MCF 10A (cell line): Measurements from ENCODE around the gene TAF9B. TPM values are rescaled to one million over a fixed set of nuclear protein-coding genes. Genes with fewer than 3 reads are reported as not detected.

Experiments used
- BruUV-seq: library from RNA; stranded (reverse); fragments of 400-500 nt; replicated peaks from 2 replicates; lab custom pipeline; 2021; lab: Mats Ljungman, UMichigan
- CTCF ChIA-PET: fragments of 300-600 bp; sonication (Branson Sonifier 250); formaldehyde crosslinking; extraction: SDS; loops from one replicate; lab custom pipeline; 2021; ENCODE audit warnings: antibody characterized with exemption, inconsistent platforms; lab: Yijun Ruan, JAX
- POLR2A ChIA-PET: fragments of 300-600, 350-650 bp; sonication (Branson Sonifier 250); formaldehyde crosslinking; extraction: SDS; loops from one replicate; lab custom pipeline; 2020; ENCODE audit warnings: antibody characterized with exemption, inconsistent platforms; lab: Yijun Ruan, JAX
- DNase-seq: peaks from one replicate; pipeline ENCODE4 v3.0.0-alpha.2; 2018; ENCODE audit not compliant: unreplicated experiment
- H3K27ac Mint-ChIP-seq: one replicate; pipeline ENCODE4 v1.8.0; 2022; ENCODE audit warnings: mild to moderate bottlenecking, low read depth, mixed read lengths; ENCODE audit not compliant: unreplicated experiment
- H3K27me3 Mint-ChIP-seq: one replicate; pipeline ENCODE4 v1.8.0; 2022; ENCODE audit warnings: mixed read lengths; ENCODE audit not compliant: insufficient read depth, unreplicated experiment
- H3K36me3 Mint-ChIP-seq: one replicate; pipeline ENCODE4 v1.8.0; 2022; ENCODE audit warnings: mild to moderate bottlenecking, moderate library complexity, mixed read lengths; ENCODE audit not compliant: insufficient read depth, unreplicated experiment
- H3K4me1 Mint-ChIP-seq: one replicate; pipeline ENCODE4 v1.8.0; 2022; ENCODE audit warnings: mixed read lengths; ENCODE audit not compliant: insufficient read depth, unreplicated experiment
- H3K4me3 Mint-ChIP-seq: one replicate; pipeline ENCODE4 v1.8.0; 2022; ENCODE audit warnings: mild to moderate bottlenecking, moderate library complexity, mixed read lengths; ENCODE audit not compliant: unreplicated experiment
- H3K9me3 Mint-ChIP-seq: one replicate; pipeline ENCODE4 v1.8.0; 2022; ENCODE audit warnings: mixed read lengths; ENCODE audit not compliant: unreplicated experiment
- intact Hi-C: fragments of 100-400 bp; cut with micrococcal nuclease; formaldehyde crosslinking; loops from 2 replicates; pipeline ENCODE4 v1.14.1; 2022
- total RNA-seq: library from RNA; stranded (reverse); gene quantifications from 2 replicates; pipeline ENCODE4 v1.2.3, GENCODE V29; 2022
- TF ChIP-seq, protein P1 (sequence below): fragments of 200-600 bp; IDR thresholded peaks from one replicate; pipeline ENCODE4 v1.8.0; 2022; ENCODE audit warnings: antibody characterized with exemption, mild to moderate bottlenecking; ENCODE audit not compliant: unreplicated experiment

The TAF9B gene
- total RNA-seq, 1 experiment from 2014 or later = 11.8 TPM

DNA sequence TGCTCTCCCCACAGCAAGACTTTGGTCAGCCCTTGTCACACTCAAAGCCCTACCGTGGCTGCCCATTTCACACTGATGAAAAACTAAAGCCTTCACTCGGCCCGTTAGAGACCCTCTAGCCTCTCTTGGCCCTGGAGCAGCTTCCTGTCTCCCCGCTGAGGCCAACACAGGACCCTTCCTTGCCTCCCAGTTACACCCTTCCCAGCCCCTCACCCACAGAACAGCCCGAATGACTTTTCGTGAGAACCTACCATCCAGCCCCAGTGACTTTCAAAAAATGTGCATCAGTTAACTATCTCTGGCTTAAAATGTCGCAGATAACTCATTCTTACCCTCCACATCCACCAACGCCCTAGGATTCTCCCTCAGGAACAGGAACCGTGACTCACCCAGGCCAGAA is 756 bp upstream of the TAF9B start:
- Mint-ChIP-seq H3K9me3 (peaks cover 9% of the 10 kb centered on the region), H3K4me3 (peak overlapping the region; percentile 81), H3K27ac (no peak overlapping the region), H3K36me3 (peaks cover 15% of the 10 kb centered on the region), H3K4me1 (no peaks in the 10 kb centered on the region), H3K27me3 (no peaks in the 10 kb centered on the region)
- ChIA-PET POLR2A (interaction anchor here (1.0 to 1.3 kb wide), 2 partner anchors 10 to 17 kb away, joined by 3 to 6 read pairs; no protein-coding TSS in a partner anchor), CTCF (interaction anchor here (0.5 to 0.6 kb wide), 2 partner anchors 32 to 125 kb away, joined by 3 read pairs; no protein-coding TSS in a partner anchor)
- TF ChIP-seq, protein P1, sequence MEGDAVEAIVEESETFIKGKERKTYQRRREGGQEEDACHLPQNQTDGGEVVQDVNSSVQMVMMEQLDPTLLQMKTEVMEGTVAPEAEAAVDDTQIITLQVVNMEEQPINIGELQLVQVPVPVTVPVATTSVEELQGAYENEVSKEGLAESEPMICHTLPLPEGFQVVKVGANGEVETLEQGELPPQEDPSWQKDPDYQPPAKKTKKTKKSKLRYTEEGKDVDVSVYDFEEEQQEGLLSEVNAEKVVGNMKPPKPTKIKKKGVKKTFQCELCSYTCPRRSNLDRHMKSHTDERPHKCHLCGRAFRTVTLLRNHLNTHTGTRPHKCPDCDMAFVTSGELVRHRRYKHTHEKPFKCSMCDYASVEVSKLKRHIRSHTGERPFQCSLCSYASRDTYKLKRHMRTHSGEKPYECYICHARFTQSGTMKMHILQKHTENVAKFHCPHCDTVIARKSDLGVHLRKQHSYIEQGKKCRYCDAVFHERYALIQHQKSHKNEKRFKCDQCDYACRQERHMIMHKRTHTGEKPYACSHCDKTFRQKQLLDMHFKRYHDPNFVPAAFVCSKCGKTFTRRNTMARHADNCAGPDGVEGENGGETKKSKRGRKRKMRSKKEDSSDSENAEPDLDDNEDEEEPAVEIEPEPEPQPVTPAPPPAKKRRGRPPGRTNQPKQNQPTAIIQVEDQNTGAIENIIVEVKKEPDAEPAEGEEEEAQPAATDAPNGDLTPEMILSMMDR = no peak
- no peak for DNase-seq
- no TSS peak for BruUV-seq
- intact Hi-C loops = no loop called here

GRCh38 chrX:78133238-78133960 is 6.1 kb downstream of the TAF9B start:
- ChIA-PET POLR2A (interaction anchor here (1.1 kb wide), 1 partner anchor 16 kb away, joined by 3 read pairs; no protein-coding TSS in a partner anchor), CTCF (no interaction called here)
- Mint-ChIP-seq H3K4me3 (no peak overlapping the region), H3K36me3 (peaks cover 34% of the 10 kb centered on the region), H3K4me1 (no peaks in the 10 kb centered on the region), H3K27me3 (no peaks in the 10 kb centered on the region), H3K27ac (no peak overlapping the region), H3K9me3 (no peaks in the 10 kb centered on the region)
- DNase-seq = no peak
- intact Hi-C loops = loop anchor here (10.0 kb wide), 1 partner anchor 381 kb away; no protein-coding TSS in a partner anchor
- TF ChIP-seq, protein P1 = no peak
- no TSS peak for BruUV-seq

GRCh38 chrX:78131117-78131516 is 8.3 kb downstream of the TAF9B start:
- Mint-ChIP-seq H3K27me3 (no peaks in the 10 kb centered on the region), H3K9me3 (no peaks in the 10 kb centered on the region), H3K4me1 (no peaks in the 10 kb centered on the region), H3K27ac (no peak overlapping the region), H3K4me3 (no peak overlapping the region), H3K36me3 (peaks cover 57% of the 10 kb centered on the region)
- POLR2A ChIA-PET = interaction anchor here (1.0 to 1.8 kb wide), 2 partner anchors 9 to 27 kb away, joined by 3 to 6 read pairs; partner anchors contain the start of gene TAF9B
- intact Hi-C loops = loop anchor here (10.0 kb wide), 1 partner anchor 384 kb away; no protein-coding TSS in a partner anchor
- no peak for DNase-seq
- no TSS peak for BruUV-seq
- CTCF ChIA-PET = no interaction called here
- TF ChIP-seq, protein P1 = no peak

DNA sequence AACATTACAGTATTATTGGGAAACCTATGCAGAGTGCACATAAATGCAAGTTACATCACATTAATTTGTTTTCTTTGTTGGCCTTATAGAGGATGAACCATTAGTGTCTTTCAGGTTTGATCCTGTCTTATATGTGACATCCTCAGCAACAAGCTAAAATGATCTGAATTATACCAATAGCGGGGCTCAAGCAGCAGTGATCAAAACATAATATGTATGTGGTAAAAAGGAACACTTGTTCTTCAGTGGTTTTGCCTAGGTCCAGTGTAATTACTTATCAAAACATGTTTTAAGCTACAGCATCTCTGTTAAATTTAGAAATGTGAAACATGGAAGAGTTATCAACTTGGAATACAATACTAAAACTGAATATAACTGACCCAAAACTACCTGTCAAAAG is 9.1 kb downstream of the TAF9B start:
- BruUV-seq = no TSS peak
- no peaks in the 10 kb centered on the region for H3K9me3 Mint-ChIP-seq
- intact Hi-C loops = loop anchor here (10.0 kb wide), 1 partner anchor 384 kb away; no protein-coding TSS in a partner anchor
- H3K4me1 Mint-ChIP-seq = no peaks in the 10 kb centered on the region
- CTCF ChIA-PET = interaction anchor here (0.5 to 0.7 kb wide), 2 partner anchors 79 to 535 kb away, joined by 3 read pairs; no protein-coding TSS in a partner anchor
- H3K36me3 Mint-ChIP-seq = peaks cover 59% of the 10 kb centered on the region
- TF ChIP-seq, protein P1 = no peak
- H3K4me3 Mint-ChIP-seq = no peak overlapping the region
- H3K27me3 Mint-ChIP-seq = no peaks in the 10 kb centered on the region
- H3K27ac Mint-ChIP-seq = no peak overlapping the region
- DNase-seq = no peak
- POLR2A ChIA-PET = interaction anchor here (1.0 to 1.8 kb wide), 2 partner anchors 9 to 26 kb away, joined by 3 to 6 read pairs; partner anchors contain the start of gene TAF9B
